GM19099 (cell line): ENCODE data around the gene POC1A.

Source experiments
- POLR2A ChIP-seq: IDR thresholded peaks from 3 replicates; pipeline ENCODE4 v1.6.1; 2011; ENCODE audit warnings: low read depth; ENCODE audit not compliant: insufficient read length; ENCODE audit errors: extremely low read depth

The POC1A gene

GRCh38 chr3:52052831-52053306, 101.4 kb downstream of the POC1A start:
- no peak for TF ChIP-seq POLR2A

GRCh38 chr3:52051444-52051843, 102.8 kb downstream of the POC1A start:
- TF ChIP-seq POLR2A, result no peak

- TF ChIP-seq POLR2A, result no peak
Observed at GRCh38 chr3:52050571-52050970, 103.7 kb downstream of the POC1A start.

GRCh38 chr3:52049503-52049902, 104.7 kb downstream of the POC1A start:
- TF ChIP-seq POLR2A, result no peak

GRCh38 chr3:52047295-52047960, 106.8 kb downstream of the POC1A start:
- TF ChIP-seq POLR2A, result no peak

GRCh38 chr3:52046902-52047239, 107.4 kb downstream of the POC1A start:
- TF ChIP-seq POLR2A, result no peak

GRCh38 chr3:52046186-52046901, 107.9 kb downstream of the POC1A start:
- no peak for TF ChIP-seq POLR2A

- no peak for TF ChIP-seq POLR2A
Observed at GRCh38 chr3:52044869-52045619, 109.2 kb downstream of the POC1A start.

- TF ChIP-seq POLR2A, result no peak
Observed at GRCh38 chr3:52043750-52044149, 110.5 kb downstream of the POC1A start.

GRCh38 chr3:52041118-52041731, 113.0 kb downstream of the POC1A start:
- TF ChIP-seq POLR2A, result no peak

- TF ChIP-seq POLR2A, result no peak
Observed at GRCh38 chr3:52040600-52040999, 113.6 kb downstream of the POC1A start.

GRCh38 chr3:52039846-52040245, 114.4 kb downstream of the POC1A start:
- no peak for TF ChIP-seq POLR2A

GRCh38 chr3:52039426-52039825, 114.8 kb downstream of the POC1A start:
- no peak for TF ChIP-seq POLR2A

GRCh38 chr3:52038227-52038626, 116.0 kb downstream of the POC1A start:
- no peak for TF ChIP-seq POLR2A

- TF ChIP-seq POLR2A, result no peak
Observed at GRCh38 chr3:52037291-52037690, 116.9 kb downstream of the POC1A start.
